ENCODE measurements around the gene PTPRK.

Gene PTPRK

GRCh38 chr6:127923135-127923534 lies 597.3 kb downstream of the PTPRK start:
- no peak for DNase-seq (ENCODE audit: low read depth in 2 of 2)

DNA sequence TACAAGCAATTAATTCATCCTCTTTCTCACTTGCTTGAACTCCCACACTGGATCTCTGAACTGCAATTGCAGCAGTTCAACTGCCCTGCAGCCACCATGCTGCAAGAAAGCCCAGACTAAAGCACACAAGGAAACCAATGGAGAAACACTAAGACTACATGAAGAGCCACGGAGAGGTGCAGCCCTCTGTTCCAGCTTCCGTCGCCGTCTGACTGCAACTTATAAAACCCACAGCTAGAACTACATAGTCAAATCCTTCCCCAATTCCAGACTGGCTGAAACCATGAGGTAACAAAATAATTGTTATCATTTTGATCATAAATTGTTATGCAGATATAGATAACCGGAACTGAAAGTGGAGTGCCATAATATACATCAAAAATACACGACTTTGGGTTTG lies 598.4 kb downstream of the PTPRK start:
- no peak for DNase-seq (ENCODE audit: low read depth in 2 of 2)

DNA sequence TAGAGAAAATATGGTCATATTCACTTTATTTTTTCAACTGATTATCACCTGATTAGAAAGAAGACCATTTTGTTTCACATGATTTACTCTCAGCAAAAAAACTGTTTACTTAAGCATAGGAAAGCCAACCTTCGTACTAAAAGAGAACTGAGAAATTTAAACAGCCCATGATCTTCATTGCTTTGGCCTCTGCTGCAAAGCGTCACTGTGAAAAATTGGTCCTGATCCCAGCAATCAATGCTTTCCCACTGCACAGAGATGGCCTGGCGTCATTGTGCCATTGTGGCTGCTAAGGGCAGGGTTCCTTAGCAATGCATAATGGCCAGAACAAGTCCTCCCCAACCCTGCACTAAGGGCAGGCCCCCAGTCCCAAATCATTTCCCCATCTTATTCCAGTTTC lies 599.6 kb downstream of the PTPRK start:
- no peak for DNase-seq (ENCODE audit: low read depth in 2 of 2)

Data from activated CD8-positive, alpha-beta memory T cell treated with anti-CD3 and anti-CD28 coated beads for 4 hours (primary cell).